GM19035 (cell line): ENCODE measurements around the gene CAPN8.

Source experiments
- ATAC-seq: cut with Tn5 transposase; IDR thresholded peaks from one replicate; pipeline ENCODE4 v1.9.1; 2021; ENCODE audit not compliant: unreplicated experiment

The CAPN8 gene

DNA sequence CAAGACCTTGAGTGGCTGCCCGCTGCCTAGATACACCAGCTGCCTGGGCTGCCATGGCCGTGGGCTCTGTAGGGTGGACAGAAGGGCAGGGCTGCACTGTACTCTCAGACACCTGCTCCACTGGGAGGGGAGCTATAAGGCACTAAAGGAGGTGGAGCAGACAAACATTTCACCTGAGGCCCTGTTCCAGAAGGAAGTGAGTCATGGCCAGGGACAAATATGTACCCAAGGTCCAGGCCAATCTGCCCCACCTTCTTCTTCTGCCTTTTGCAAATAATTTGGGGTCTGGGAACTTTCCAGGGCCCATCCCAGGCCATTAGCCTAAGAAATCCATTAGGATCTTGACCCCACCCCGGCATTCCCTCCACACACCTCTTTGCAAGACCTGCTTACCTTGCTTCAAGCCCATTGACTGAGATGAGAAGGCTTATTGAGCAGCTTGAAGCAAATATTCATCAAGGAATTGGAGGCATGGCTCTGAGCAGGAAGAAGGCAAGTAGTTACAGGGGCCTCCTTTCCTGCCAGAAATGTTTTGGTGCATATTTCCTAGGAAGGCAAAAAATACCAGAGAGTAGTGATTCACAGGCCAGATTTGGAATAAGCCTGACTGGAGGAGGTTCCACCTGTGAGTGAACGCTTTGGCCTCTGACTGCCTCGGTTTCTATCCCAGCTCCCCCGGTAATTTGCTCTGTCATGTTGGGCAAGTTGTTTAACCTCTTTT, at the start of gene CAPN8:
Gene CAPN8, minus strand, starts transcription at position 110 of the 721 bp plus-strand sequence. Its CDS starts 55 bp downstream, at position 55.
- ATAC-seq, result no peak

- ATAC-seq, result no peak
Measured at GRCh38 chr1:223714849-223715603, 49.5 kb upstream of the CAPN8 start.

DNA sequence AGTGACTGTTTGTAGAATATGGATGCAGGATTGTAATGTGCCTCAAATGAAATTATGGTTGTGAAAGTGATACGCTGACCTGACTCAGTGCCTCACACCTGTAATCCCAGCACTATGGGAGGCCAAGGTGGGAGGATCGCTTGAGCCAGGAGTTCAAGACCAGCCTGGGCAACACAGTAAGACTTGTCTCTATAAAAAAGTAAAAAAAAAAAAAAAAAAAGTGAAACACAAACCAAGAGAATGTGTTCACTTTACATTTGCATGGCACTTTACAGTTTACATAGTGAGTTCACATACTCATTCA, 48.9 kb upstream of the CAPN8 start:
- ATAC-seq, result no peak

- no peak for ATAC-seq
Measured at GRCh38 chr1:223713546-223714420, 48.3 kb upstream of the CAPN8 start.

DNA sequence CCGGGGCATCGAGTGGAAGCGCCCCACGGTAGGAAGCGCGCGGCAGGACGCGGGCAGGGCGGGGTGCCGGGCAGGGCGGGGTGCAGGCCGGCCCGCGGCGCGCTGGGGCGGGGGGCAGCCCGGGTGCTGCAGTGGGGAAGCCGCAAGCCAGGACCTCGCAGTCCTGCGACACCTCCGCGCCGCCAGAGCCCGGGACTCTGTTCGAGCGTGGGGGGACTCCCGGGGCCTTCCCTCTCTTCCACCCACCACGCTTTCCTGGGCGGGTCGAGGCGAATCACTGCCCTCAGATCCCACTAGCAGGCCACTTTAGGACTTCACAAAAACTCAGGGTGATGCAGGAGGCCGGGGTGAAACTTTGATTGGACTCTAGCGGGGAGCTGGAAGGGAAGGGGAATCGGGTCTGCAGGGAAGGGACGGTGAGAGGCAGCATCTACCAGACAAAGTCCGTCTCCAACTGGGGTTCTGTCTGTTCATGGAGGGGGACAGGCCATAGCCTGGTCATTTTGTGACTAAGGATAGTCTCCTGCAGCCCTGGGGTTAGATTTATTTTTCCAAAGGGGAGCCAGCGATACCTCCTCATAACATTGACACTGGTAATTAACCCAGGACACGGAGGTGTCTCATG, 47.5 kb upstream of the CAPN8 start:
- ATAC-seq, result peak; percentile 35

DNA sequence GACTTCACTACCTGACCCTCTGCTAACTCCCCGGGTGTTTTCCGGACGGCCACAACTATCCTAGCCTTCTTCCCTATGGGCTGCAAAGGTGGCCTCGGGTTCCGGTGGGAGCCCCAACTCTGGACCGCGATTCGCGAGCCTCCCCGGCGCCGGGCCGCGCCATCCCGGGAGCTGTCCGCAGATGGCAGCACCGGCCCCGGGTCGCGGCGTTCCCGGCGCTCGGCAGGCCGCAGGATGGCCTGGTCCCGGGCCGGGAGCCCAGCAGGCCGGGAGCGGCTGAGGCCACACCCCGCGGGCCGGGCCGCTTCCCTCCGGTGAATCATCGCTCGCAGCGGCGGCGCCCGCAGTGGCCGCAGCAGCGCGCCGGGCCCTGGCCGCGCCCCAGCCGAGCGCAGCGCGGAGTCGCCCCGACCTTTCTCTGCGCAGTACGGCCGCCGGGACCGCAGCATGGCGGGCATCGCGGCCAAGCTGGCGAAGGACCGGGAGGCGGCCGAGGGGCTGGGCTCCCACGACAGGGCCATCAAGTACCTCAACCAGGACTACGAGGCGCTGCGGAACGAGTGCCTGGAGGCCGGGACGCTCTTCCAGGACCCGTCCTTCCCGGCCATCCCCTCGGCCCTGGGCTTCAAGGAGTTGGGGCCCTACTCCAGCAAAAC, 46.8 kb upstream of the CAPN8 start, which contains the start of gene CAPN2:
Gene CAPN2, plus strand, starts transcription at position 346 of the 656 bp plus-strand sequence. Its CDS starts 102 bp downstream, at position 448.
- peak; percentile 51 for ATAC-seq

- ATAC-seq, result no peak
Measured at GRCh38 chr1:223711747-223712193, 46.3 kb upstream of the CAPN8 start.

DNA sequence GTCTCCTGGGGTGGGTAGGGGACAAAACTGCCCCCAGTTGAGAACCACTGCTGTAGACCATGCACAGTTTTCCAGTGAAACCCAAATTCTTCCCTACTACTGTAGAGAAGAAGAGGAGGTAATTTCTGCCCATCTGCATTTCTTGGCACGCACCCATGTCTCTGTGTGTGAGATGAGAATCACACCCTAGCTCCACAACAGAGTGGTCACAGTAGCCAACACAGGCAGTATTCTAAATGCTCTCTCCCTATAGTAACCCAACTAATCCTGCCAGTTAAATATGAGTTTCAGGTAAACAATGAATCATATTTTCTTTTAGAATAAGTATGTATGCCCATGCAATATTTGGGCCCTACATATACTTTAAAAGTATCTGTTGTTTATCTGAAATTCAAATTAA, 45.7 kb upstream of the CAPN8 start:
- ATAC-seq, result no peak

GRCh38 chr1:223710179-223711133, 45.0 kb upstream of the CAPN8 start:
- ATAC-seq, result no peak

DNA sequence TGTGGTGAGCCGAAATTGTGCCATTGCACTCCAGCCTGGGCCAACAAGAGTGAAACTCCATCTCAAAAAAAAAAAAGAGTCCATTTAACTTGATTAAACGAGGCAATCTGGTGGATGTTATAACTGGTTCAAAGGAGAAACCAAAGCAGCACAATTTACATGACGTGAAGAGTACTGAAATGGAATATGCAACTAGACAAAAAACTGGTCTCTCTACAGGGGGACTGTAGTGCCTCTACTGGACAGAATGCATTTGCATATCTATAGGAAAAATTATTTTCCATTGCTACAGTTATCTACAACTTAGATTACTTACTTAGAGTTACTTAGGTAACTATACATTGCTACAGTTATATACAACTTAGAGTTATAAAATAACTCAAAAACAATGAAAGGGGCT, 44.1 kb upstream of the CAPN8 start:
- ATAC-seq, result no peak

DNA sequence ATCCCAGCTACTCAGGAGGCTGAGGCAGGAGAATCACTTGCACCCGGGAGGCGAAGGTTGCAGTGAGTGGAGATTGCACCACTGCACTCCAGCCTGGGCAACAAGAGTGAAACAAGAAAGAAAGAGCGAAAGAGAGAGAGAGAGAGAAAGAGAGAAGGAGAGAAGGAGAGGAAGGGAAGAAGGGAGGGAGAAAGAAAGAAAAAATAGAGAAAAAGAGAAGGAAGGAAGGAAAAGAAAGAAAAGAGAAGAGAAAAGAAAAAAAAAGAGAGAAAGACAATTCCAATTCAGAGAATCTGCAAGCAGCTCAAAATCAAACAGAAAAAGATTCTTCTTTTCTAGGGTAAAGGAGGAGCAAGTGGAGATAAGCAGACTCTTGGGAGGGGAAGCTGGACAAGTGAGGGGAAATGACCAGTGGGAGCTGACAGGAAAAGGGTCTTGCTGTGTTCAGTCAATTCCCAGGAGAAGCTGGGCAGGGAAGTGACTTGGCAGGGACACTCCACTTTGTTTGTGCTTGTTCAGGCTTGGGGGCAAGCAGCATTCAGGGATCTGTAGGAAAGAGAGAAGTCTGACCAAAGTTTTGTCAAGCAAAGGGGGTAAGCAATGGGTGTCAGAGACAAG, 43.3 kb upstream of the CAPN8 start:
- ATAC-seq, result no peak

GRCh38 chr1:223708001-223708359, 42.5 kb upstream of the CAPN8 start:
- no peak for ATAC-seq

GRCh38 chr1:223707256-223708000, 41.9 kb upstream of the CAPN8 start:
- ATAC-seq, result no peak

DNA sequence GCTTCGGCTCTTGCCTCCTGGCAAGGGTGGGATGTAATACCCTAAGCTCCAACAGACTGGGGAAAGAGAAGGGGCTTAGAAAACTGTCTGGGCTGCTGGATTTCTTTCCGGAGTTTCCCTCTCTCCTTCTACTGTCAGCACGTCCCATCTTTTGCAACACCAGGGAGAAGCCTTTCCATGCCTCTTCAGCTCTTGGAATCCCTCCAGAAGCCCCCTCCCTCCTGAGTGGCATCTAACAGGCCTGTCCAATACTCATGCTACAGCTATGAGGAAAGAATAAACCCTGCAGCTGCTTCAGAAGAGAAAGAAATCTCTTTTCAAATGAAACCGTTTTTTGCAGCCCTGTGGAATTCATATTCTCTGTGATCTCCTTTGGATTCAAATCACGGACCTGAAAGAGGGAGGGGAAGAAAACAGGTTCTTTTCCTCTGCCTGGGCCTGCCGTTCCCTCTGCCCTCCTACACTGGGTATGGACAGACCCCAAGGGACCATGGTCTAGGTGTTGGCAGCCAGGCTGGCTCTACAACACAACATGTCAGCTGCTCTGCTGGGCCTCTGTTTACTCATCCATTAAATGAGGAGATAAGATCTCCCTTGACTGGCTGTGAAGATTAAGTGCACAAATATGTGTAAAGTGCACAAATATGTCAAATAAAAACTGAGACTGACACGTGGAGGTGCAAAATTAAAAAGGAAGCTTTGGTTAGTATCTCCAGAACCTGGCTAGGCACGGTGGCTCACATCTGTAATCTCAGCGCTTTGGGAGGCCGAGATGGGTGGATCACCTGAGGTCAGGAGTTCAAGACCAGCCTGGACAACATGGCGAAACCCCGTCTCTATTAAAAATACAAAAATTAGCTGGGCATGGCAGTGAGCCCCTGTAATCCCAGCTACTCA, 40.8 kb upstream of the CAPN8 start:
- ATAC-seq, result no peak

DNA sequence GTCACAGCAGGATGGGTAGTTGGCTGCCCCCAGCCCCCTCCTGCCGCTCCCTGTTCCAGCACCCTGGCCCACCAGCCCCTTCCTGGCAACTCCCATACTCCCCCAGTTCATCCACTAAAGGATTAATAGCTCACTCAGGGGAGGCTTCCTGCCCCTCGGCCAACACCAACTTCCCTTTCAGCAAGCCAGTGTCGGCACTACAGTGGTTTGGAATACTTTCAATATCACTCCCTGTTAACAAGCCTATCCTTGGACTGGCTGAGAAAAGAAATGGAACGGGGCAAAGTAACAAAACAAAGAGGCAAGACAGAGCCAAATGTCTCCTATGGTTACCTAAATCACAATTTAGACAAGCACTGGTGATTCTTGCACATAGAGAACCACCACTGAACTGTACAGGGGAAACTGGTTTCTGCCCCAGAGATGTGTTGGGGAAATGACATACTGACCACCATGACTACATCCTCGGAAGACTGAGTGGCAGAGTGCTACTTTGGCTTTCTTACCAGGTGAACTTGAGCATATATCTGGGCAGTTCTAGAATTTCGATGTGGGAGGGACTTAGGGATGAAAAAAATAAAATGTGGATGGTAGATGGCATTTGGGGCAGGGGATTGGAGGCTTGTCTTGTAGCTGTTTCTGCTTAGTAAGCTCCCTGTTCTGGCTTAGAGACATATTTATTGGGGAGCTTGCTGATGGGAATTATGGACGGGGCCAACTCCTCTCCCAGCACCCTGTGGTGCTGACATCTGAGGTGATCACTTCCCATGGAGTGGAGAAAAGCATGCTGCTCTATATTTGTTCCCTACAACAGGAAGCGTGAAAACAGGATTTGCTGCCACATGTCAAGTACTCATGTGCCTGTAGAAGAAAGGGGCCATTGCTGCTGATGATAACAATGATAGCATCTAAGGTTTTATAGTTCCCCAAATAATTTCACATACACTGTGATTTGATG, 39.7 kb upstream of the CAPN8 start:
- no peak for ATAC-seq

GRCh38 chr1:223703668-223704013, 38.1 kb upstream of the CAPN8 start:
- ATAC-seq, result no peak
